ENCODE data around the gene ASCL2.

Gene ASCL2

DNA sequence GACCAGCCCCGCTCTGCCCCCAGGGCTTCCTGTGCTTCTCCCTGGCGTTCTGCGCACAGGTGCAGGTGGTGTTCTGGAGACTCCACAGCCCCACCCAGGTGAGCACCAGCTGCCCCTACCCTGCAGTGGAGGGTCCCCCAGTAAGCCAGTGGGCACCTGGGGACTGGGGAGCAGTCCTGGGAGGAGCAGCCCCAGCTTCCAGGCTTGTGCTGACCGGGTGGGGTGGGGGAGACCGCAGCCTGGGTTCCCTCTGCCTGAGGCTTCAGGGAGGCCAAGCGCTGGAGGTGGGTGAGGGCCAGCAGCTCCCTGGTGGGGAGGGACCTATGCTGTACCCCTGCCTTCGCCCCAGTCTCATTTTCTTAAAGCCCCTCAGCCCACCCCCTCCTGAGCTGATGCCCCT, 38.3 kb upstream of the ASCL2 start:
- DNase-seq (ENCODE audit: low read depth, low spot score) = no peak

- DNase-seq (ENCODE audit: low read depth, low spot score) = no peak
Observed at GRCh38 chr11:2307501-2308331, 37.3 kb upstream of the ASCL2 start.

- DNase-seq (ENCODE audit: low read depth, low spot score) = no peak
Observed at GRCh38 chr11:2306877-2307500, 36.6 kb upstream of the ASCL2 start.

DNA sequence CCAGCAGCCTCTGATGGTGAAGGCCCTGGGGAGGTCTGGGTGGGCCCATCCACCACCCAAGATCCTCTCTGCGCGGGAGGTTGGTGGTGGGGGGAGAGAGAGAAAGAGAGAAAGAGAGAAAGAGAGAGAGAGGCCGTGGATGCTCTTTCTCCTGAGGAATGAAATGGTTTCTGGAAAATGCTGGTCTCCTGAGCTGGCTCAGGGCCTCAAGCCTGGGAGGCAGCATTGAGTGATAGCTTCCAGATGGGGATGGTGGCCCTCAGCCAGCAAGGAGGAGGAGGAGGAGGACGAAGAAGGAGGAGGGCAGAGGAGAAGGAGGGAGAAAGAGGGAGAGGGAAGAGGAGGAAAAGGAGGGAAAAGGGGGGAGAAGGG, 36.0 kb upstream of the ASCL2 start:
- DNase-seq (ENCODE audit: low read depth, low spot score) = no peak

GRCh38 chr11:2305788-2306451, 35.5 kb upstream of the ASCL2 start:
- no peak for DNase-seq (ENCODE audit: low read depth, low spot score)

DNA sequence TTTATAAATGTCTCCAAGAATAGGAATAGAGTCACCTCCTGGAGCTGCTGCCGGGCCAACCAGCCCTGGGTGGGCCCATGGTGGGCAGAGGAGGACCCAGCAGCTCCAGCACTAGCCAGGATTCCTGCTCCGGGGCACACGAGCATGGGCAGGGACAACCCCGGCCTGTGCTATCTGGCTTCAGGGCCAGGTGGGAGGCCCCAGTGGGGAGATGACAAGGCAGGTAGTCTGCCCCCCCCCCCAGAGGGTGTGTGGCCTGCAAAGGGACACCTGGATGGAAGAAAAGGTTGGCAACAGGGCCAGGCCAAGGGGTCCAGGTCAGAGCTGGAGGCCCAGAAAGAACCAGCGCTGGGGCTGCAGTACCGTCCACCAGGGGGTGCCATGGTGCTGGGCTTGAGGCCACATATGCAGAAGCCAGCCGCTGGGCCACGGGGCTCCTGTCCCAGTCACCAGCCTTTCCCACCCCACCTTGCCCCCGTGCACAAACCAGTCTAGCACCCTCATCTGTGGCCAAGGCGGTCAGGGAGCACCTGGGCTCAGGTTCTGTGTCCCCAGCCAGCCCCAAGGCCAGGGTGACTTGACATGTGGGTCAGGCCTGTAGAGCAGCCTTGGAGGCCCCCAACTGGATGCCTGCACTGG, 34.9 kb upstream of the ASCL2 start:
- DNase-seq (ENCODE audit: low read depth, low spot score) = peak; percentile 61

GRCh38 chr11:2304506-2305139, 34.2 kb upstream of the ASCL2 start:
- no peak for DNase-seq (ENCODE audit: low read depth, low spot score)

- no peak for DNase-seq (ENCODE audit: low read depth, low spot score)
Observed at GRCh38 chr11:2303627-2304505, 33.5 kb upstream of the ASCL2 start.

GRCh38 chr11:2302896-2303626, 32.7 kb upstream of the ASCL2 start:
- no peak for DNase-seq (ENCODE audit: low read depth, low spot score)

DNA sequence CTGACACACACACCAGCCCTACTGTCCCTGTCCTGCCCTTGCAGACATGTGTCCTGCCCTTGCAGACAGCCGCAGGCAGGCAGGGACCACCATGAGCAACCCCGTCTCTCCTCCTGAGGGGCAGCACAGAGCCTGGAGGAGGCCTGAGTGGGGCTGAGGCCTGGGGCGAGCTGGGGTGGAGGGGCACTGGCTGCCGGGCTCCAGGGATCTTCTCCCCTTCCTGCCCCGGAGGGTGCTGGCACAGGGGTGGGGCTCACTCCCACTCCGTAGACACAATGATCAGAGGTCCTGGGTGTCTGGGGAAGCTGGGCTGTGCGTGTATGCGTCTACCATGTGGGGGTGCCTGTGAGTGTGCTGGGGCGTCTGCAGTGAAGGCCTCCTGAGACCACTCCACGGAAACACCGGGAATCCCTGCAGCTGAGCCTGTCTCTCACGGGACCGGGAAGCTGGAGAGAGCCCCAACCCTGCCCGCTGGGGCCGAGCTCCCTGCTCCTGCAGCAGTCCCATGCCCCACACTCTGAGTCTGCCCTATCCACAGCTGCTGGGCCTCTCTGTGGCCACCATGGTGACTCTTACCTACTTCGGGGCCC, 32.0 kb upstream of the ASCL2 start:
- no peak for DNase-seq (ENCODE audit: low read depth, low spot score)

- DNase-seq (ENCODE audit: low read depth, low spot score) = peak; percentile 32
Observed at GRCh38 chr11:2301631-2302305, 31.4 kb upstream of the ASCL2 start, which contains the start of the genes C11orf21 and TSPAN32. Gene C11orf21 (minus strand): TSS chr11:2301918. CDS start chr11:2301808, 110 bp downstream. Gene TSPAN32 (plus strand): TSS chr11:2302013. CDS start chr11:2302150, 137 bp downstream.

DNA sequence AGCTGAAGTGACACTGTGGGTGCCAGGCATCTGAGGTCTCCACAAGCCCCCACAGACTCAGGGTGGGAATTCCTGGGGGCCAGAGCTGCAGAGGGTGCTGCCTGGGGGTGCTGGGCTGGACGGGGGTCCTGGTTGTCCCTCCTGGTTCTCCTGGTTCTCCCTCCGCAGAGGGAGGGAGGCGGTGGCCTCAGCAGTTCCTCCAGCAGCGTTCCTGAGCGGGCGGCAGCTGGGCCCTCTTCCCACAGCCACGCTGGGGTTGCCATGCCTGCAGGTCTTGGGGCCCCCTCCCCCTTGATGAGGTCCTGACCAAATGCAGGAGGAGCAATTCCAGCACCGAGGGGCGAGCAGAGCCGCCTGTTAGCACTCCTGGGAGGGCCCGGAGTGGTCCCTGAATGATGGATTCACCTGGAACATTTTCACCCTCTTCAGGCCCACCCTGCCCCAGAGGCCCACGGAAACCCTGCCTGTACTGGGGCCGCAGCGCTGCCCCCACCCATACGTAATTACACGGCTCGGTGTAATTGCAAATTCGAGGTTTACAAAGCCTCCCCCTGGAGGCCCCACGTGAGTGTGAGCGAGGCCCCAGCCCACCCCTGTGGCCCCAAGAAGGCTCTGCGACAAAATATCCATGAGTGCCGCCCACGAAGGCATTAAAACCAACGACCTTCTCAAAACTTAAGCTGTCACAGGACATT, 30.7 kb upstream of the ASCL2 start:
- no peak for DNase-seq (ENCODE audit: low read depth, low spot score)

- DNase-seq (ENCODE audit: low read depth, low spot score) = no peak
Observed at GRCh38 chr11:2300290-2300935, 30.0 kb upstream of the ASCL2 start.

GRCh38 chr11:2299773-2300172, 29.4 kb upstream of the ASCL2 start:
- DNase-seq (ENCODE audit: low read depth, low spot score) = no peak

- DNase-seq (ENCODE audit: low read depth, low spot score) = no peak
Observed at GRCh38 chr11:2298795-2299761, 28.7 kb upstream of the ASCL2 start.

DNA sequence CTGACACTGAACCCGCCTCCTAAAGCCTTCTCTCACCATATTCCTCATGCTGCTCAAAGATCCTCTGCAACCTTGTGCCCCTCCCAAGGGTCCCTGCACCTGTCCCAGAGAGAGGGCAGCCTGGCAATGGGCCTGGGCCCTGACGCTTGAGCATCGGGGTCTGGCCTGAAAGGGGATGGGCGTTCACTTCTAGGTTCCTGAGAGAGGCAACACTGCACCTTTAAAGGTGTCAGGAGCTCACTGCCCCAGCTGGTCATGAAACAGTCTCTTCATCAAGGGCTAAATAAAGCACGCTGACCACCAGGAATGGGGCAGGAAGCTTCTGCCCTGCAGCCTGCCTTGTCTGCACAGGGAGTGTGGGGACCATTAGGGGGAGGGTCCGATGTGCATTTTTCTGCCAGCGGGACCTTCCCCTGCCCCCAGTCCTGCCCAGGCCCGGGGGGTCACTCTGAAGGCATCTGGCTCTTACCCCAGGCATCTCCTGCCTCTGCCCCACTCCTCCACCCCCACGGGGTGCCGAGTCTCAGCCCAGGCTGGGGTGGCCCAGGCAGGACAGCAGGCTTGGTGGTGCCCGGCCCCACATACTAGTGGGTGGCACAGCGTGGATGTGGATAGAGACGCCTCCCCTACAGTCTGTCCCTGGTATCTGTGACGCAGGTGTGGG, 27.9 kb upstream of the ASCL2 start:
- no peak for DNase-seq (ENCODE audit: low read depth, low spot score)
